Lung (tissue), 16 donors: ENCODE data around the gene PRKCQ. TPM values are rescaled to one million over a fixed set of nuclear protein-coding genes. Genes with fewer than 3 reads are reported as not detected.

ENCODE experiments used
- ATAC-seq: fragments of 200-7000 bp; cut with Tn5 transposase; one replicate; pipeline ENCODE4 v1.9.1; 2020; ENCODE audit warnings: moderate number of reproducible peaks; ENCODE audit not compliant: insufficient read depth, low FRiP score
- DNase-seq, 3 donors: peaks; one replicate each; pipeline ENCODE4 v3.0.0-alpha.2; 2013 to 2017
- H3K27ac ChIP-seq, 2 donors: one replicate each; pipeline ENCODE4 v1.5.1; 2013; ENCODE audit warnings: mild to moderate bottlenecking in 2 of 2, moderate library complexity in 2 of 2, control low read depth in 1 of 2, inconsistent platforms in 1 of 2, low read depth in 1 of 2, low read length in 1 of 2
- H3K27me3 ChIP-seq, 3 donors: one replicate each; pipeline ENCODE4 v1.5.1; 2013; ENCODE audit warnings: low read length in 2 of 3; ENCODE audit not compliant: control insufficient read depth in 3 of 3, insufficient read depth in 3 of 3
- H3K36me3 ChIP-seq, 4 donors: one replicate each; pipeline ENCODE4 v1.5.1; 2013; ENCODE audit warnings: low read length in 4 of 4, mild to moderate bottlenecking in 1 of 4, moderate library complexity in 1 of 4; ENCODE audit not compliant: control insufficient read depth in 4 of 4, insufficient read depth in 4 of 4
- H3K4me1 ChIP-seq, 5 donors: one replicate each; pipeline ENCODE4 v1.5.1; 2013; ENCODE audit warnings: low read length in 5 of 5, mild to moderate bottlenecking in 2 of 5, moderate library complexity in 1 of 5; ENCODE audit not compliant: control insufficient read depth in 5 of 5, insufficient read depth in 5 of 5
- H3K4me3 ChIP-seq: one replicate; pipeline ENCODE4 v1.5.1; 2013; ENCODE audit warnings: mild to moderate bottlenecking, control low read depth, moderate library complexity
- H3K9ac ChIP-seq, 2 donors: one replicate each; pipeline ENCODE4 v1.5.1; 2013; ENCODE audit warnings: low read length in 2 of 2, control low read depth in 1 of 2; ENCODE audit not compliant: insufficient read depth in 1 of 2
- H3K9me3 ChIP-seq, 4 donors: one replicate each; pipeline ENCODE4 v1.5.1; 2013; ENCODE audit warnings: low read length in 3 of 4, mild to moderate bottlenecking in 1 of 4, moderate library complexity in 1 of 4; ENCODE audit not compliant: control insufficient read depth in 4 of 4, insufficient read depth in 3 of 4
- WGBS, 2 donors: extraction: QIAGEN DNeasy Blood & Tissue Kit; methylation state at CpG; one replicate each; pipeline ENCODE4 v1.1.7; 2013; 5-methylcytosine and 5-hydroxymethylcytosine counted together
- long read RNA-seq, 5 donors: transcript quantifications; one replicate each; lab custom pipeline, GENCODE V29; 2026
- polyA plus RNA-seq, 2 donors: library from polyadenylated mRNA; stranded (reverse); fragments of 200-250 nt; gene quantifications; one replicate each; pipeline ENCODE4 v1.2.1, GENCODE V29; 2013
- total RNA-seq, 2 donors: library from RNA; depleted of rRNA in 1 of 2; stranded (reverse); fragments of >200 nt in 1 of 2; gene quantifications; one replicate each; pipeline ENCODE4 v1.2.1, GENCODE V29; 2014 to 2021
- TF ChIP-seq, protein P1 (sequence below): IDR thresholded peaks from 2 replicates; pipeline ENCODE4 v1.5.1; 2012; ENCODE audit warnings: mild to moderate bottlenecking; ENCODE audit errors: control extremely low read depth, extremely low read depth
- donor health status: control.
- donor health status: control.
- donor health status: Bipolar disorder and iron deficiency.
- donor health status: healthy.
- donor health status: DM: yes; HTN: yes; CAD: no.

Gene PRKCQ
- 1 to 10 TPM; 8.5 to 9.1 TPM for total RNA-seq
- 1 to 10 TPM; 2.8 to 5.9 TPM for polyA plus RNA-seq
- long read RNA-seq, donor 1, partial matches to known transcripts = 0 of 1 reads
- long read RNA-seq, donor 1, other reads (novel, unspliced or antisense) = 0 of 1 reads
- long read RNA-seq, donor 2 = 0 reads
- long read RNA-seq, donor 3, partial matches to known transcripts = 0 of 1 reads
- long read RNA-seq, donor 3, other reads (novel, unspliced or antisense) = 0 of 1 reads
- long read RNA-seq, donor 4 = 0 reads
- long read RNA-seq, donor 5, partial matches to known transcripts = 0 of 1 reads
- long read RNA-seq, donor 5, other reads (novel, unspliced or antisense) = 0 of 1 reads

DNA sequence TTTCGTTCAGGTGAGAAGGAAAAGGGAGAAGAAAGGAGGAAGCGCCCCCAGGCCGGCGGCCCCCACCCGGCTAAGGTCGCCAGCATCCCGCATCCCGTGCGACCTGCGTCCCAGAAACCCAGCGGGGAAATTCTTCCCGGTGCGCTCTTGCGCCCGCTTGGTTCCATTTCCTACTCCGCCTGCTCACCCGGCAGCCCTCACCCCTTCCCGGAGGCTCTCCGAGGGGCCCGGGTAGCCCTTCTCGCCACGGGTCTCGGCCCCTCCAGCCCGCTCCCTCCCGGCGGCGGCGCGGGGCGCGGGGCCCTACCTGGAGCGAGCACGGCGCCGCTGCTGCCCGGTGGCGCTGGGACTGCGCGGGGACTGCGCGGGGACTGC lies at the start of gene PRKCQ:
TSS of gene PRKCQ (minus strand) at position 373 of the 375 bp plus-strand sequence. CDS start 65,141 bp downstream, outside the sequence.
- H3K27me3 ChIP-seq = peaks cover 0 to 24% (median 20%) of the 10 kb centered on the region in 3 donors
- no peaks in the 10 kb centered on the region for H3K36me3 ChIP-seq
- peak within 1 kb of the TSS; percentile 83 to 84 for H3K9ac ChIP-seq
- peaks cover 0 to 6% (median 1%) of the 10 kb centered on the region in 5 donors for H3K4me1 ChIP-seq
- TF ChIP-seq, protein P1, sequence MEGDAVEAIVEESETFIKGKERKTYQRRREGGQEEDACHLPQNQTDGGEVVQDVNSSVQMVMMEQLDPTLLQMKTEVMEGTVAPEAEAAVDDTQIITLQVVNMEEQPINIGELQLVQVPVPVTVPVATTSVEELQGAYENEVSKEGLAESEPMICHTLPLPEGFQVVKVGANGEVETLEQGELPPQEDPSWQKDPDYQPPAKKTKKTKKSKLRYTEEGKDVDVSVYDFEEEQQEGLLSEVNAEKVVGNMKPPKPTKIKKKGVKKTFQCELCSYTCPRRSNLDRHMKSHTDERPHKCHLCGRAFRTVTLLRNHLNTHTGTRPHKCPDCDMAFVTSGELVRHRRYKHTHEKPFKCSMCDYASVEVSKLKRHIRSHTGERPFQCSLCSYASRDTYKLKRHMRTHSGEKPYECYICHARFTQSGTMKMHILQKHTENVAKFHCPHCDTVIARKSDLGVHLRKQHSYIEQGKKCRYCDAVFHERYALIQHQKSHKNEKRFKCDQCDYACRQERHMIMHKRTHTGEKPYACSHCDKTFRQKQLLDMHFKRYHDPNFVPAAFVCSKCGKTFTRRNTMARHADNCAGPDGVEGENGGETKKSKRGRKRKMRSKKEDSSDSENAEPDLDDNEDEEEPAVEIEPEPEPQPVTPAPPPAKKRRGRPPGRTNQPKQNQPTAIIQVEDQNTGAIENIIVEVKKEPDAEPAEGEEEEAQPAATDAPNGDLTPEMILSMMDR = no peak
- H3K4me3 ChIP-seq = peak within 1 kb of the TSS; percentile 51
- peaks cover 0 to 1% (median 0%) of the 10 kb centered on the region in 4 donors for H3K9me3 ChIP-seq
- ATAC-seq (peak; percentile 8), DNase-seq (peak in 2 of 3 donors; percentile 56 to 64)
- peak within 1 kb of the TSS in 1 of 2 donors; percentile 75 for H3K27ac ChIP-seq
- 0 to 1% methylated on average over 37 to 41 of the region's 41 CpGs for WGBS, 2 donors

DNA sequence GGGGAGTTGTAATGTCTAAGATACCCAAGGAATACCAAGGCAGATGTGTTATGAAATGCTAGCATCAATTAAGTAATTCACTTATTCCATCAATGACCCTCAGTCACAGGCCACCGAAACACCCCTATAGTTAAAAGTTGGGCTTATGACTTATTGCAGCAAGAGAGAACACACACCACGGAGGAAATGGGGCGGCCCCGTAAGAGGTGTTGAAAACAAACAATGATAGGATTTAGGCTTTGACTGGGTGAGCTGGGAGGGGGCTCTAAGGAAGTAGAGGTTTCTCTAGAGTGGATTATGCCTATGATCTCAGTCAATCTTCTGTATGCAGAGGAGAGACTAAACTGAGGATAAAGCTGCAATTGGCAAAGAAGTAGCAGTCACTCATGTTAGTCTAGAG lies 45.4 kb upstream of the PRKCQ start:
- Histone ChIP-seq H3K4me1 (no peaks in the 10 kb centered on the region), H3K27me3 (peaks cover 0 to 3% (median 2%) of the 10 kb centered on the region in 3 donors), H3K27ac (no peak overlapping the region), H3K4me3 (no peak overlapping the region), H3K9me3 (no peaks in the 10 kb centered on the region), H3K9ac (no peak overlapping the region), H3K36me3 (no peaks in the 10 kb centered on the region)
- 54 to 59% methylated on average over 4 of the region's 4 CpGs for WGBS, 2 donors
- no peak for DNase-seq
- TF ChIP-seq, protein P1 = no peak
- ATAC-seq = no peak

DNA sequence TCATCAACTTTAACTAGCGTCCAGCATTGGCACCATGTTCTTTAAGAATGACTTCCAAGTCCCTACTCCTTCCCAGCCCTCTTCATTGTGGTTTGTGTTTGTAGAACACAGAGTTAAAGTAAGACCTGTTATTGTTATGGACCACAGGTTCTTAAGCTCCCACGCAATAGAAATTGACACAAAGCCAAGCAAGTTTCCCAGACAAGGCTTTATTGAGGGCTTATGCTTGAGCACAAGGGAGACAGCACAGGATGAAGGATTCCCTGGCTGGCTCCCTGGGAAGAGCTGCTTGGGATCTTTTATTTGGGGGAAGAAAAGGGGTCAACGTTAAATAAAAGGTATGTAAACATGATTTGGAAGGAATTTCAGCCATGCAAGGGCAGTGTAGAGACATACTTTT lies 44.3 kb upstream of the PRKCQ start:
- Histone ChIP-seq H3K4me3 (no peak overlapping the region), H3K4me1 (no peaks in the 10 kb centered on the region), H3K27me3 (peaks cover 0 to 3% (median 2%) of the 10 kb centered on the region in 3 donors), H3K9me3 (no peaks in the 10 kb centered on the region), H3K9ac (no peak overlapping the region), H3K36me3 (no peaks in the 10 kb centered on the region), H3K27ac (no peak overlapping the region)
- WGBS, 2 donors = 62 to 90% methylated on average over 3 of the region's 3 CpGs
- DNase-seq (no peak), ATAC-seq (no peak)
- TF ChIP-seq, protein P1 = no peak
